Measurements from ENCODE around the gene PMFBP1. TPM values are rescaled to one million over a fixed set of nuclear protein-coding genes. Genes with fewer than 3 reads are reported as not detected.

PMFBP1 gene
- total RNA-seq, 2 donors from 2014 or later: 2.0 to 4.4 TPM

GRCh38 chr16:72072514-72073342, 99.2 kb downstream of the PMFBP1 start:
- Histone ChIP-seq H3K27me3 (no peaks in the 10 kb centered on the region), H3K4me1 (peaks cover 20% of the 10 kb centered on the region), H3K27ac (peak overlapping the region in 2 of 4 donors; percentile 34 to 67), H3K36me3 (replicated peaks in 1 of 2; ENCODE audit: insufficient read depth in 1 of 2, low read depth in 2 of 2) (no peaks in the 10 kb centered on the region), H3K9me3 (no peaks in the 10 kb centered on the region), H3K4me3 (no peak overlapping the region)
- TF ChIP-seq CTCF (IDR thresholded peaks at IDR 0.05) (no peak), POLR2A (IDR thresholded peaks at IDR 0.05) (no peak)
- intact Hi-C loops (cut with DNase I): no loop called here
- 26 to 28% methylated on average over 12 of the region's 12 CpGs for WGBS, 2 donors
- ATAC-seq (peak; percentile 57), DNase-seq (peak in 3 of 4 donors; percentile 22 to 37 (median 31))

Other genes starting within 250 kb of the PMFBP1 start
- gene PKD1L3, start 171.8 kb downstream of the PMFBP1 start, total RNA-seq: not detected
- 1 to 10 TPM; 4.4 to 5.3 TPM for gene DHODH, start 163.4 kb downstream of the PMFBP1 start, total RNA-seq
- gene HP, start 117.7 kb downstream of the PMFBP1 start, total RNA-seq: 10 to 100 TPM in 1 of 2 donors, 1 to 10 TPM in 1; 3.6 to 15.5 TPM
- gene HPR, start 108.9 kb downstream of the PMFBP1 start, total RNA-seq: not detected
- 1 to 10 TPM; 5.4 to 7.3 TPM for gene TXNL4B, start 78.5 kb downstream of the PMFBP1 start, total RNA-seq
- 10 to 100 TPM; 28.3 to 40.5 TPM for gene DHX38, start 78.3 kb downstream of the PMFBP1 start, total RNA-seq